Astrocyte (in vitro differentiated cells and primary cell): ENCODE results near the gene C12orf76. TPM values are rescaled to one million over a fixed set of nuclear protein-coding genes. Genes with fewer than 3 reads are reported as not detected.
"Not testable (repeated sequence)": the region's sequence is repeated elsewhere in the genome, so short reads cannot be mapped to it uniquely, and the experiment has no call there.

ENCODE experiments used
- DNase-seq: peaks from one replicate; pipeline ENCODE4 v3.0.0-alpha.2; 2010; ENCODE audit warnings: low read depth
- FAIRE-seq: peaks from 2 replicates; lab custom pipeline; 2011; peaks lifted over from hg19 to GRCh38; lab: Jason Lieb, UNC
- H2AFZ ChIP-seq: 2 replicates; pipeline ENCODE4 v1.6.0; 2012; ENCODE audit warnings: low read depth, low read length, inconsistent platforms
- H3K27ac ChIP-seq: 2 replicates; pipeline ENCODE4 v1.5.1; 2011; ENCODE audit warnings: low read depth, low read length, inconsistent platforms
- H3K27me3 ChIP-seq: 2 replicates; pipeline ENCODE4 v1.6.0; 2011; ENCODE audit warnings: low read length, inconsistent platforms; ENCODE audit not compliant: insufficient read depth
- H3K36me3 ChIP-seq: 2 replicates; pipeline ENCODE4 v1.5.1; 2011; ENCODE audit warnings: low read length, inconsistent platforms; ENCODE audit not compliant: insufficient read depth
- H3K4me1 ChIP-seq: 2 replicates; pipeline ENCODE4 v1.5.1; 2011; ENCODE audit warnings: low read length, inconsistent platforms; ENCODE audit not compliant: insufficient read depth
- H3K4me2 ChIP-seq: 2 replicates; pipeline ENCODE4 v1.6.0; 2012; ENCODE audit warnings: low read length, inconsistent platforms
- H3K4me3 ChIP-seq: 2 replicates; pipeline ENCODE4 v1.5.1; 2011; ENCODE audit warnings: low read depth, mild to moderate bottlenecking, low read length, inconsistent platforms; ENCODE audit not compliant: insufficient read depth
- H3K79me2 ChIP-seq: 2 replicates; pipeline ENCODE4 v1.6.0; 2012; ENCODE audit warnings: mild to moderate bottlenecking, low read length, inconsistent platforms; ENCODE audit not compliant: insufficient read depth
- H3K9ac ChIP-seq: 2 replicates; pipeline ENCODE4 v1.6.0; 2012; ENCODE audit warnings: mild to moderate bottlenecking, low read length, inconsistent platforms
- H3K9me3 ChIP-seq: 2 replicates; pipeline ENCODE4 v1.5.1; 2012; ENCODE audit warnings: low read depth, mild to moderate bottlenecking, low read length, inconsistent platforms; ENCODE audit not compliant: insufficient read depth
- H4K20me1 ChIP-seq: 2 replicates; pipeline ENCODE4 v1.6.0; 2012; ENCODE audit warnings: low read length, inconsistent platforms; ENCODE audit not compliant: insufficient read depth
- H3K27ac Mint-ChIP-seq: one replicate; pipeline ENCODE4 v1.8.0; 2021; ENCODE audit warnings: mild to moderate bottlenecking, mixed read lengths; ENCODE audit not compliant: unreplicated experiment
- H3K27me3 Mint-ChIP-seq: one replicate; pipeline ENCODE4 v1.8.0; 2021; ENCODE audit warnings: low read depth, mixed read lengths; ENCODE audit not compliant: unreplicated experiment
- H3K36me3 Mint-ChIP-seq: one replicate; pipeline ENCODE4 v1.8.0; 2021; ENCODE audit warnings: low read depth, mixed read lengths; ENCODE audit not compliant: unreplicated experiment
- H3K4me1 Mint-ChIP-seq: one replicate; pipeline ENCODE4 v1.8.0; 2021; ENCODE audit warnings: low read depth, mixed read lengths; ENCODE audit not compliant: unreplicated experiment
- H3K4me3 Mint-ChIP-seq: one replicate; pipeline ENCODE4 v1.8.0; 2021; ENCODE audit warnings: mild to moderate bottlenecking, moderate library complexity, mixed read lengths; ENCODE audit not compliant: unreplicated experiment
- H3K9me3 Mint-ChIP-seq: one replicate; pipeline ENCODE4 v1.8.0; 2021; ENCODE audit warnings: mild to moderate bottlenecking, mixed read lengths; ENCODE audit not compliant: unreplicated experiment
- CTCF ChIP-seq: IDR thresholded peaks from 2 replicates; pipeline ENCODE4 v1.5.1; 2011; ENCODE audit warnings: low read depth, mild to moderate bottlenecking, inconsistent platforms, low read length, moderate library complexity; ENCODE audit not compliant: insufficient read depth
- EZH2 ChIP-seq: IDR thresholded peaks from 2 replicates; pipeline ENCODE4 v1.6.1; 2012; ENCODE audit warnings: mild to moderate bottlenecking, low read length, inconsistent platforms; ENCODE audit not compliant: insufficient read depth
- total RNA-seq: library from RNA; stranded (reverse); gene quantifications from 2 replicates; pipeline ENCODE4 v1.2.1, GENCODE V29; 2021

Gene C12orf76
- total RNA-seq, 1 donor from 2014 or later, result 13.0 TPM

- Histone ChIP-seq H3K27ac (no peak overlapping the region), H3K9me3 (no peaks in the 10 kb centered on the region), H3K27me3 (no peaks in the 10 kb centered on the region), H3K4me2 (no peak overlapping the region), H3K4me3 (no peak overlapping the region), H3K79me2 (no peaks in the 10 kb centered on the region), H3K36me3 (no peaks in the 10 kb centered on the region), H4K20me1 (no peaks in the 10 kb centered on the region), H3K4me1 (no peaks in the 10 kb centered on the region), H3K9ac (no peak overlapping the region), H2AFZ (no peak overlapping the region)
- FAIRE-seq (no peak), DNase-seq (no peak)
- no peak overlapping the region for H3K4me3 Mint-ChIP-seq
- peaks cover 11% of the 10 kb centered on the region for H3K27me3 Mint-ChIP-seq
- H3K4me1 Mint-ChIP-seq, result no peaks in the 10 kb centered on the region
- no peaks in the 10 kb centered on the region for H3K36me3 Mint-ChIP-seq
- no peak for TF ChIP-seq EZH2
- TF ChIP-seq CTCF, result no peak
- no peaks in the 10 kb centered on the region for H3K9me3 Mint-ChIP-seq
- no peak overlapping the region for H3K27ac Mint-ChIP-seq
Measured at GRCh38 chr12:110071504-110071903, 23.2 kb upstream of the C12orf76 start.

- no peaks in the 10 kb centered on the region for H3K36me3 ChIP-seq
- no peaks in the 10 kb centered on the region for H3K36me3 Mint-ChIP-seq
- no peak overlapping the region for H3K27ac ChIP-seq
- TF ChIP-seq EZH2 (no peak), CTCF (no peak)
- FAIRE-seq (no peak), DNase-seq (no peak)
- H3K4me1 ChIP-seq, result no peaks in the 10 kb centered on the region
- no peaks in the 10 kb centered on the region for H3K79me2 ChIP-seq
- H3K4me3 Mint-ChIP-seq, result no peak overlapping the region
- H3K4me3 ChIP-seq, result no peak overlapping the region
- H3K9ac ChIP-seq, result no peak overlapping the region
- no peaks in the 10 kb centered on the region for H3K9me3 ChIP-seq
- H3K4me1 Mint-ChIP-seq, result no peaks in the 10 kb centered on the region
- no peak overlapping the region for H2AFZ ChIP-seq
- H3K27me3 ChIP-seq, result no peaks in the 10 kb centered on the region
- no peaks in the 10 kb centered on the region for H4K20me1 ChIP-seq
- H3K27me3 Mint-ChIP-seq, result peaks cover 9% of the 10 kb centered on the region
- H3K27ac Mint-ChIP-seq, result no peak overlapping the region
- no peaks in the 10 kb centered on the region for H3K9me3 Mint-ChIP-seq
- no peak overlapping the region for H3K4me2 ChIP-seq
Measured at GRCh38 chr12:110068654-110069053, 20.3 kb upstream of the C12orf76 start.

- H4K20me1 ChIP-seq, H3K4me3 Mint-ChIP-seq, H3K27ac ChIP-seq, H3K4me1 ChIP-seq, H3K27me3 ChIP-seq, H2AFZ ChIP-seq, H3K4me3 ChIP-seq, H3K27me3 Mint-ChIP-seq, H3K36me3 ChIP-seq, H3K79me2 ChIP-seq, H3K4me1 Mint-ChIP-seq, H3K9me3 Mint-ChIP-seq, H3K9ac ChIP-seq, H3K36me3 Mint-ChIP-seq, H3K4me2 ChIP-seq, FAIRE-seq, H3K9me3 ChIP-seq, H3K27ac Mint-ChIP-seq, DNase-seq: not testable (repeated sequence)
Measured at GRCh38 chr12:110068115-110068514, 19.8 kb upstream of the C12orf76 start.
